Nephron progenitor cell (in vitro differentiated cells): ENCODE results near the gene PPP4R4.

Experiments
- DNase-seq: peaks from one replicate; pipeline ENCODE4 v3.0.0; 2021
- H3K27ac Mint-ChIP-seq: 2 replicates; pipeline ENCODE4 v1.8.0; 2021; ENCODE audit warnings: mild to moderate bottlenecking, moderate library complexity, mixed read lengths
- H3K27me3 Mint-ChIP-seq: 2 replicates; pipeline ENCODE4 v1.8.0; 2021; ENCODE audit warnings: mild to moderate bottlenecking, low read depth, mixed read lengths; ENCODE audit not compliant: poor library complexity
- H3K36me3 Mint-ChIP-seq: 2 replicates; pipeline ENCODE4 v1.8.0; 2021; ENCODE audit warnings: low read depth, mixed read lengths
- H3K4me1 Mint-ChIP-seq: 2 replicates; pipeline ENCODE4 v1.8.0; 2021; ENCODE audit warnings: mixed read lengths
- H3K4me3 Mint-ChIP-seq: 2 replicates; pipeline ENCODE4 v1.8.0; 2021; ENCODE audit warnings: mild to moderate bottlenecking, moderate library complexity, mixed read lengths
- H3K9me3 Mint-ChIP-seq: 2 replicates; pipeline ENCODE4 v1.8.0; 2021; ENCODE audit warnings: mild to moderate bottlenecking, moderate library complexity, mixed read lengths
- CTCF ChIP-seq: fragments of 200-600 bp; sonication (generic); IDR thresholded peaks from 2 replicates; pipeline ENCODE4 v1.5.0; 2021; ENCODE audit warnings: antibody characterized with exemption

PPP4R4 gene

GRCh38 chr14:94282991-94283723 is 109.0 kb downstream of the PPP4R4 start:
- H3K4me1 Mint-ChIP-seq, result no peaks in the 10 kb centered on the region
- H3K36me3 Mint-ChIP-seq, result no peaks in the 10 kb centered on the region
- no peak overlapping the region for H3K4me3 Mint-ChIP-seq

GRCh38 chr14:94284221-94284620 is 110.1 kb downstream of the PPP4R4 start:
- Mint-ChIP-seq H3K27ac (no peak overlapping the region), H3K36me3 (no peaks in the 10 kb centered on the region), H3K27me3 (no peaks in the 10 kb centered on the region), H3K4me1 (no peaks in the 10 kb centered on the region), H3K9me3 (no peaks in the 10 kb centered on the region), H3K4me3 (no peak overlapping the region)
- DNase-seq, result no peak
- no peak for TF ChIP-seq CTCF

More at GRCh38 chr14:94282991-94283723, 109.0 kb downstream of the PPP4R4 start:
- DNase-seq, result no peak
- no peak for TF ChIP-seq CTCF
- no peaks in the 10 kb centered on the region for H3K9me3 Mint-ChIP-seq
- no peaks in the 10 kb centered on the region for H3K27me3 Mint-ChIP-seq
- no peak overlapping the region for H3K27ac Mint-ChIP-seq

GRCh38 chr14:94285158-94285557 is 111.0 kb downstream of the PPP4R4 start:
- no peaks in the 10 kb centered on the region for H3K9me3 Mint-ChIP-seq
- no peak for DNase-seq
- peaks cover 3% of the 10 kb centered on the region for H3K27me3 Mint-ChIP-seq
- H3K4me3 Mint-ChIP-seq, result no peak overlapping the region
- H3K4me1 Mint-ChIP-seq, result no peaks in the 10 kb centered on the region
- H3K27ac Mint-ChIP-seq, result no peak overlapping the region
- H3K36me3 Mint-ChIP-seq, result no peaks in the 10 kb centered on the region
- TF ChIP-seq CTCF, result no peak

GRCh38 chr14:94288610-94289465 is 114.7 kb downstream of the PPP4R4 start:
- no peaks in the 10 kb centered on the region for H3K36me3 Mint-ChIP-seq
- no peak for DNase-seq
- no peaks in the 10 kb centered on the region for H3K9me3 Mint-ChIP-seq
- no peak overlapping the region for H3K27ac Mint-ChIP-seq
- H3K27me3 Mint-ChIP-seq, result peaks cover 3% of the 10 kb centered on the region
- TF ChIP-seq CTCF, result no peak
- H3K4me1 Mint-ChIP-seq, result no peaks in the 10 kb centered on the region
- H3K4me3 Mint-ChIP-seq, result no peak overlapping the region

GRCh38 chr14:94290197-94290596 is 116.1 kb downstream of the PPP4R4 start:
- Mint-ChIP-seq H3K4me1 (no peaks in the 10 kb centered on the region), H3K27ac (no peak overlapping the region), H3K4me3 (no peak overlapping the region), H3K9me3 (no peaks in the 10 kb centered on the region), H3K27me3 (peaks cover 3% of the 10 kb centered on the region), H3K36me3 (no peaks in the 10 kb centered on the region)
- DNase-seq, result no peak
- no peak for TF ChIP-seq CTCF
